OCI-LY1 (cell line): ENCODE data around the gene TCN2.

Experiments
- EZH2 ChIP-seq: fragments of 200-600 bp; sonication (generic), shearing (Covaris generic); IDR thresholded peaks from 2 replicates; pipeline ENCODE4 v1.8.0; 2017; ENCODE audit warnings: borderline replicate concordance, mixed run types, mild to moderate bottlenecking, antibody characterized with exemption, low read length, moderate library complexity, mixed read lengths
- TF ChIP-seq, protein P1 (sequence below): fragments of 200-600 bp; sonication (generic), shearing (Covaris generic); IDR thresholded peaks from 2 replicates; pipeline ENCODE4 v1.5.1; 2017; ENCODE audit warnings: mild to moderate bottlenecking, antibody characterized with exemption, low read length, moderate library complexity, mixed read lengths

GRCh38 chr22:30640361-30640760 lies 33.4 kb downstream of the TCN2 start:
- no peak for TF ChIP-seq EZH2
- TF ChIP-seq, protein P1, sequence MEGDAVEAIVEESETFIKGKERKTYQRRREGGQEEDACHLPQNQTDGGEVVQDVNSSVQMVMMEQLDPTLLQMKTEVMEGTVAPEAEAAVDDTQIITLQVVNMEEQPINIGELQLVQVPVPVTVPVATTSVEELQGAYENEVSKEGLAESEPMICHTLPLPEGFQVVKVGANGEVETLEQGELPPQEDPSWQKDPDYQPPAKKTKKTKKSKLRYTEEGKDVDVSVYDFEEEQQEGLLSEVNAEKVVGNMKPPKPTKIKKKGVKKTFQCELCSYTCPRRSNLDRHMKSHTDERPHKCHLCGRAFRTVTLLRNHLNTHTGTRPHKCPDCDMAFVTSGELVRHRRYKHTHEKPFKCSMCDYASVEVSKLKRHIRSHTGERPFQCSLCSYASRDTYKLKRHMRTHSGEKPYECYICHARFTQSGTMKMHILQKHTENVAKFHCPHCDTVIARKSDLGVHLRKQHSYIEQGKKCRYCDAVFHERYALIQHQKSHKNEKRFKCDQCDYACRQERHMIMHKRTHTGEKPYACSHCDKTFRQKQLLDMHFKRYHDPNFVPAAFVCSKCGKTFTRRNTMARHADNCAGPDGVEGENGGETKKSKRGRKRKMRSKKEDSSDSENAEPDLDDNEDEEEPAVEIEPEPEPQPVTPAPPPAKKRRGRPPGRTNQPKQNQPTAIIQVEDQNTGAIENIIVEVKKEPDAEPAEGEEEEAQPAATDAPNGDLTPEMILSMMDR = no peak
